GM18507 (cell line): ENCODE data around the gene BTD.
"Not testable (repeated sequence)": the region's sequence is repeated elsewhere in the genome, so short reads cannot be mapped to it uniquely, and the experiment has no call there.

Source experiments
- DNase-seq: peaks from one replicate; pipeline ENCODE4 v3.0.0; 2011; ENCODE audit warnings: low read depth; ENCODE audit not compliant: insufficient read length; ENCODE audit errors: extremely low spot score
- FAIRE-seq: peaks from 2 replicates; lab custom pipeline; 2011; peaks lifted over from hg19 to GRCh38; lab: Jason Lieb, UNC

The BTD gene

DNA sequence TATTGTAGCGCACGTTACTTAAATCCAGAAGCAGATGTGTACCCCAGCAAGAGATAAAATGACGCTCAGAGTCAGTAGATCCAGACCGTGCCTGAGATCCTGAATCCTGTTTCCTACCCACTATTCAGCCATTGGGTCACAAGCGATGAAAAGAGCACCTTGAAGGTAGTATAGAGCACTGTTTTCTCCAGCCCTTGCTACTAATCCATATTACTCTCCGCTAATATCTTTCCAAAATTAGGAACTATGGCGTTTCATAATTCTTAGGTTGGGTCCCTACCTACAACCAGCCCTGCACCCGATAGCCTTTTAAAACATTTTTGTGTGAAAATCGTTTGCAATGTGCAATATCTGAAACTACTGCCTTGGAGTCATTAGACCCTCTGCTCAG lies 596 bp downstream of the BTD start:
- peak; percentile 3 for DNase-seq
- no peak for FAIRE-seq

DNA sequence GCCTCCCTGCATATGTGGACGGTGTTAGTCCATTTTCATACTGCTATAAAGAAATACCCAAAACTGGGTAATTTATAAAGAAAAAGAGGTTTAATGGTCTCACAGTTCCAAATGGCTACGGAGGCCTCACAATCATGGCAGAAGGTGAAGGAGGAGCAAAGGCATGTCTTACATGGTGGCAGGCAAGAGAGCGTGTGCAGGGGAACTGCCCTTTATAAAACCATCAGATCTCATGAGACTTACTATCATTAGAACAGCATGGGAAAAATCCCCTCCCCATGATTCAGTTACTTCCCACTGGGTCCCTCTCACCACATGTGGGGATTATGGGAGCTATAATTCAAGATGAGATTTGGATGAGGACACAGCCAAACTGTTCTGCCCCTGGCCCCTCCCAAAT lies 1.3 kb downstream of the BTD start:
- FAIRE-seq, DNase-seq: not testable (repeated sequence)

DNA sequence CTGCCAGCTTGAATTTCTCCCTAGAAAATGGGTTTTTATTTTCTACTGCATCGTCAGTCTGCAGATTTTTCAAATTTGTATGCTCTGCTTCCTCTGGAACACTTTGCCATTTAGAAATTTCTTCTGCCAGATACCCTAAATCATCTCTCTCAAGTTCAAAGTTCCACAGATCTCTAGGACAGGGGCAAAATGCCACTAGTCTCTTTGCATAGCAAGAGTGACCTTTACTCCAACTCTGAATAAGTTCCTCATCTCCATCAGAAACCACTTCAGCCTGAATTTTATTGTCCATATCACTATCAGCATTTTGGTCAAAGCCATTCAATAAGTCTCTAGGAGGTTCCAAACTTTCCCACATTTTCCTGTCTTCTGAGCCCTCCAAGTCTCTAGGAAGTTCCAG lies 3.0 kb downstream of the BTD start:
- DNase-seq, FAIRE-seq: not testable (repeated sequence)

DNA sequence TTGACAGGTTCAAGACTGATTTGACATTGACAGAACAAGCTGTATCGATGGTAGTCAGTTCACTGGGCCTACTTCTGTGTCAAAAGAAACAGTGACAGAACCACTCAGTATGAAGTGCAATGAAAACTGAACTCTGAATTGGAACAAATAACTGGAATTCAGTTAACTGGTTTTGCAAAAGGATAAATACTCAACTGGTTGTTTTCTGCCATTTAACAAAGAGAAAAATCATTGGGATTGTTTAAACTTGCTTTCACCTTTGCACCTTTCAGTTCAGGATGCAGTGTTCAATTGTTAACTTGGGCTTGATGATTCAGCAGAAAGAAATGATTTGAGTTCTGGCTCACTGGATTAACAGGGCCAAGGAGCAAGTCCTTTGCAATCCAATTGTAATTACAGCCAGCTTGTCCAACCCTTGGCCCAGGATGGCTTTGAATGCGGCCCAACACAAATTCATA lies 4.9 kb downstream of the BTD start:
- FAIRE-seq (no peak), DNase-seq (no peak)

DNA sequence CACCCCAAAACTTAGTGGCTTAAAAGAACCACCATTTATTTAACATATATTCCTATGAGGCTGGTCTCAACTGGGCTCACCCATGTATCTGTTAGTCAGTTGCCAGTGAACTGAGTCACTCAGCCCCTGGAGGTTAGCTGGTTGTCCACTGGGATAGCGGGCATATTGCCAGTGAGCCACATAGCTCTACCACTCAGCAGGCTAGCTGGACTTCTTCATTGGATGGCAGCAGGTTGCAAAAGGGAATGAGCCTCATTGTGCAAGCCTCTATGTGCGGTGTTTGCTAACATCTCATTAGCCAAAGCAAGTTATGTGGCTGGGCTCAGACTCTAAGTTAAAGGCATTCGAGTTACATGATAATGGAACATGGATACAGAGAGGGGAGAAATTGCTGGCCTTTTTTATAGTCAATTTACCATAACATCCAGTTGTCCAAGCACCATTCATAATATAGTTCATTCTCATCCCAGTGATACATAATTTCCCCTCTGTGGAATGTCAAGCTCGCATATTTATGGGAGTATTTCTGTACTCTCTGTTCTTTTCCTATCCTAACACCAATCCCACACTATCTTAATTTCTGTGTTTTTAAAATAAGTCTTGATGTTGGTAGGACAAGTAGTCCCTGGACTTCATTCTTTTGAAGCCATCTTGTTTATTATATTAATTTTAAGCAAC lies 8.7 kb downstream of the BTD start:
- FAIRE-seq (no peak), DNase-seq (no peak)

DNA sequence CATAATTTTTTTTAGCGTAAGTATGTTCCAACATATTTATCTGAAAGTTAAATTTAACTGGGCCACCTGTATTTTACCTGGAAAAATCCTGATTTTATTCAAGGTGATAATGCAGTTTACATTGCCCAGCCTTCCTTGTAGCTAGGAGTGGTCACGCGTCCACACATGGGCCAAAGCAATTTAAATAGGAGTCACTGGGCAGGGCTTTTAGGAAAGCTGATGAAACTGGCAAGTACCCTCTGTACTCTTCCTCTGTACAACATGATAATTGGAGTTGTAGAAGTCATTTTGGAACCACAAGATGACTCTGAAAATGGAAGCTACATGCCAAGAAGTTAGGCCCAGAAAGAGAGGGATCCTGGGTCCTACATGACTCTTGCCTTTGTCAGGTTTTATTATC lies 9.5 kb downstream of the BTD start:
- no peak for DNase-seq
- FAIRE-seq = no peak

DNA sequence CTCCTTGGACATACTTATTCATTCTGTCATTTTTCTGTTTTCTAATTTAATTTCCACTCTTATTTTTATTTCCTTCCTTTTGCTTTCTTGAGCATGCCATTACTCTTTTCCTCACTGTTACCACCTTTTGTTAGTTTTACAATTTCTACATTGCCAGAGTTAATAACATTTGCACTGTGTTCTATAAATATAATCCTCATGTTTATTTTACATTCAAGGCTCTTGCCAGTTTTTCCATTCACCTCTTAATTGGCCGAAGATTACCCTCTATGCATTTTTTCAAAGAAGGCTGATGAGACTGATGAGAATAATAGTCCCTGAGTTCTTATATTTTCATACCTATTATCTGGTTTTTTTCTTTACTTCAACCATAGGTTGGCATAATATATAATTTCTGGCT lies 10.5 kb downstream of the BTD start:
- FAIRE-seq = no peak
- DNase-seq = no peak

DNA sequence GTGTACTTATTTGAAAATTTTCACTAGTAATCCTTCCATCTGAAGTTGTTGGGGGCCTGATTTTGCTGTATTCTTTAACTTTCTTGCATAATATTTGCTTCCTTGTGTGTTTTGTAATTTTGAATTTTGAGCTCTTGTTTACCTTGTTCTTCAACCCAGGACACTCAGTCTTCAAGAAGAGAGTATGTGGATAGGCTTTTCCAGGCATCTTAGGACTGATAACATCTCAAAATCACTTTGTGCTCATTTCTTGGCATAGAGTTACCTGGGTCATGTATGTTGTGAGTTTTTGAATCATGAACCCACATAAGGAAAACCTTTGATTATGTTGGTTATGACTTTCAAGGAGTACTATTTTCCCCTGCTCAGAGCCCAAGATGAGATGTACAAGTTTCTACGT lies 13.4 kb downstream of the BTD start:
- no peak for FAIRE-seq
- no peak for DNase-seq

DNA sequence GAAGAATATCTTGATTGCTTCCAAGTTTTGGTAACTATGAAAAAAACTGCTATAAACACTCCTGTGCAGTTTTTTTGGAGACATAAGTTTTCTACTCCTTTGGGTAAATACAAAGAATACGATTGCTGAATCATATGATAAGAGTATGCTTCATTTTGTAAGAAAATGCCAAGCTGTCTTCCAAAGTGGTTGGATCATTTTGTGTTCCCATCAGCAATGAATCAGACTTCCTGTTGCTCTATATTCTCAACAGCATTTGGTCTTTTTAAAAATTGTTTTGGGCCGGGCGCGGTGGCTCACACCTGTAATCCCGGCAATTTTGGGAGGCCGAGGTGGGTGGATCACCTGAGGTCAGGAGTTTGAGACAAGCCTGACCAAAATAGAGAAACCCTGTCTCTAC lies 14.5 kb downstream of the BTD start:
- DNase-seq (no peak), FAIRE-seq (no peak)

DNA sequence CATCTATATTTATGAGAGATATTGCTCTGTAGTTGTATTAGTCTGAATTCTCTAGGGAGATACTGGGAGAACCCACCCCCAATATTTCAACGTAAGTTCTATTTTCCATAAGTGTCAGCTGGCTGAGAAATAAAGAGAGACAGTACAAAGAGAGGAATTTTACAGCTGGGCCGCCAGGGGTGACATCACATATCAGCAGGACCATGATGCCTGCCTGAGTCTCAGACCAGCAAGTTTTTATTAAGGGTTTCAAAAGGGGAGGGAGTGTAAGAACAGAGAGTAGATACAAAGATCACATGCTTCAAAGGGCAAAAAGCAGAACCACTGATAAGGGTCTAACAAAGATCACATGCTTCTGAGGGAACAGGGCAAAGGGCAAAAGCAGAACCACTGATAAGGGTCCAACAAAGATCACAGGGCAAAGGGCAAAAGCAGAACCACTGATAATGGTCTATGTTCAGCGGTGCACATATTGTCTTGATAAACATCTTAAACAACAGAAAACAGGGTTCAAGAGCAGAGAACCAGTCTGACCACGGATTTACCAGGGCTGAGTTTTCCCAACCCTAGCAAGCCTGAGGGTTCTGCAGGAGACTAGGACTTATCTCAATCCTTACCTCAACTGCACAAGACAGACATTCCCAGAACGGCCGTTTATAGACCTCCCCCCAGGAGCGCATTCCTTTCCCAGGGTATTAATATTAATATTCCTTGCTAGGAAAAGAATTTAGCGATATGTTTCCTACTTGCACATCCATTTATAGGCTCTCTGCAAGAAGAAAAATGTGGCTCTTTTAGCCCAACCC lies 18.3 kb downstream of the BTD start:
- DNase-seq, FAIRE-seq: not testable (repeated sequence)

DNA sequence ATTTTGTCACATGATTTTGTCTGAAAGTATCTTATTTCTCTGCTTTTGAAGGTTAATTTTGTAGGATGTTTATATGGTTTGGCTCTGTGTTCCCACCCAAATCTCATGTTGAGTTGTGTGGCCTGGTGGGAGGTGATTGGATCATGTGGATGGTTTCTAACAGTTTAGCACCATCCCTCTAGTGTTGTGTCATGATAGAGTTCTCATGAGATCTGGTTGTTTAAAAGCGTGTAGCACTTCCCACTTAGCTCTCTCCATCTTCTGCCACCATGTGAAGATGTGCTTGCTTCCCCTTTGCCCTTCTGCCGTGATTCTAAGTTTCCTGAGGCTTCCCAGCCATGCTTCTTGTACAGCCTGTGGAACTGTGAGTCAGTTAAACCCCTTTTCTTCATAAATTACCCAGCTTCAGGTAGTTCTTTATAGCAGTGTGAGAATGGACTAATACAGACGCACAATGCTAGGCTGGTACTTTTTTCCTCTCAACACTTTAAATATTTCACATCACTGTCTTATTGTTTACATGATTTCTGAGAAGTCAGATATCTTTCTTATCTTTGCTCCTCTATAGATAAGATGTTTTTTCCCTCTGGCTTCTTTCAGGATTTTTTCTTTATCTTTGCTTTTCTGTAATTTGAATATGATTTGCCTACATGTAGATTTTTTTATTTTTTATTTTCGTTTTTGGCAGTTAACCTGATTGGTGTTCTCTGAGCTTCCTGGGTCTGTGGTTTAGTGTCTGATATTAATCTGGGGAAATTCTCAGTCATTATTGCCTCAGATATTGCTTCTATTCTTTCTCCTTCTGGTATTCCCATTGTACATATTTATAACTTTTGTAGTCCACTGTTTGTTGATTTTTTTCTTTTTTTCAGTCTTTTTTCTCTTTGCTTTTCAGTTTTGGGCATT lies 22.2 kb downstream of the BTD start:
- DNase-seq (no peak), FAIRE-seq (no peak)

DNA sequence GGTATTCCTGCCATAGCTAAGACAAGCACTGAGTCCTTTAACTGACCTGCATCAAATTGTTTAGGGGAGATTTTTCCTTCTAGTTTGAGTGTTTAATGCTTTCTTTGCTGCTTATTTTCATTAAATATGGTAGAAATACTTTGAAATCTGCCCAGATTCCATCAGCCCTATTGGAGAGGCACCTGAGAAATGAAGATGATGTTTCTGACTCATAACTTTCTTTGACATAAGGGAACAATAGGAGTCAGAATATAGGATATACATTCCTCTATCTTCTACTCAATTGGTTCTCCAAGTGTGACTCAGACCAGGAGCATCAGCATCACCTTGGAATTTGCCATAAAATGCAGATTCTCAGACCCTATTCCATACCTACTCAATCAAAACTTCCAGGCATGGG lies 27.4 kb downstream of the BTD start:
- DNase-seq = no peak
- FAIRE-seq = no peak

DNA sequence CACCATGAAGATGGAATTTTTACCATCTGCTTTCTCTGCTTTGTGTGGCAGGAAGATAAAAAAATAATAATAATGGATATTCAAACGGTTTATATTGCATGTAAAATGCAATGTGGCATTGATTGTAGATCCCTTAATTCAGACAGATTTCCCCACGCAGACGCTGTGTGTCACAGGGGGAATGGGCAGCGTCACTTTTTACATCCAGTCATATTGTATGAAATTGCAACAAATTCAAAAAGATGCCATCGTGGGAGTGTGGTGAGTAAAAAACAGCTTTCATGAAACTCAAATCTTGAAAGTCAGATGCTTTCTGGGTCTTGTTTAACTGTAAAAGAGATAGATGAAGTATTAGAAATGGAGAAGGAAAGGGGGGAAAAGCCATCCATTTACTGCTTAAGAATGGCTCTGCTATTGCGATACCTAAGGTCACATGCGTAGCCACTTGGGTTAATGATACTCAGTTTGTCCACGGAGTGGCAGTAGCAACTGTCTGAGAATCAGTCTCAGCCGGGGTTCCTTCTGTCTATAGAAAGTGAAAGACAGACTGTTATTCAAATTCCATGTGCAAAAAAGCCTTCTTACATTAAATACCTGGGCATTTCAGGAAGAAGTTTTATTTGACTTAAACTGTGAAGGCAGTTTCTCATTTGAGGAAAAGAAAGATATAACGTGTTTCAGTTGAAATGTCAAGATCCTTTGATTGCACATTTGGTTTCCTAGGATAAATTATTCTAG lies 28.5 kb downstream of the BTD start:
- peak; percentile 88 for FAIRE-seq
- DNase-seq = peak; percentile 60

DNA sequence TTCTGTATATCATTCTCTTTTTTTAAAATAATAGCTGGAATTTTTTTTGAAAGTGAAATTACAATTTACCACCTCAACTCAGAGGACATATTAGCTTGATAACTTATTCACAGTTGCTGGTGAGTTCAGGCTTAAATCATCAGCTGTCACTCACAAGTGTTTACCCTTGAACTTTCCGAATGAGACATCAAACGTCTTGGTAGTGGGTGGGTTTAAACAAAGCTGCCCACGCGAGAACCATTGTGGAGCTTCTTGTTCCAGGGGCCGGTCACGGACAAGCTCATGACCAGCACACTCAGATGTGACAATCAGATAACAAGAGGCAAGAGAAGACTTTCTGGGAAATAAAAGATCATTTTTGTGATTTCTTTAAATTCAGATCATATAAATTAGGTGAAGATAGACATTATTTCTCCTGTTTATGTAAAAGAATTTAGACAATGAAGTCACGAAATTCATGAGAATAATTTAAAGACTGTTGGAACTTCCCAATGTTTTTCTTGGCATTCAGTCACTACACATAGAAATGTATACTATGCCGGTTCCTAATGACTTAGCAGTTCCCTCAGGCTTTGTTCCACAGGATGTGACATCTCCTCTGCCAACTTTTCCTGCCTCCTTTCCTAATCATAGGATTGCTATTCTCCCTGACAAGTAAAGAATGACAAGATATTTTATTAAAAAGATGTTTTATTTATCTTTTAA lies 29.3 kb downstream of the BTD start:
- DNase-seq (no peak), FAIRE-seq (no peak)

DNA sequence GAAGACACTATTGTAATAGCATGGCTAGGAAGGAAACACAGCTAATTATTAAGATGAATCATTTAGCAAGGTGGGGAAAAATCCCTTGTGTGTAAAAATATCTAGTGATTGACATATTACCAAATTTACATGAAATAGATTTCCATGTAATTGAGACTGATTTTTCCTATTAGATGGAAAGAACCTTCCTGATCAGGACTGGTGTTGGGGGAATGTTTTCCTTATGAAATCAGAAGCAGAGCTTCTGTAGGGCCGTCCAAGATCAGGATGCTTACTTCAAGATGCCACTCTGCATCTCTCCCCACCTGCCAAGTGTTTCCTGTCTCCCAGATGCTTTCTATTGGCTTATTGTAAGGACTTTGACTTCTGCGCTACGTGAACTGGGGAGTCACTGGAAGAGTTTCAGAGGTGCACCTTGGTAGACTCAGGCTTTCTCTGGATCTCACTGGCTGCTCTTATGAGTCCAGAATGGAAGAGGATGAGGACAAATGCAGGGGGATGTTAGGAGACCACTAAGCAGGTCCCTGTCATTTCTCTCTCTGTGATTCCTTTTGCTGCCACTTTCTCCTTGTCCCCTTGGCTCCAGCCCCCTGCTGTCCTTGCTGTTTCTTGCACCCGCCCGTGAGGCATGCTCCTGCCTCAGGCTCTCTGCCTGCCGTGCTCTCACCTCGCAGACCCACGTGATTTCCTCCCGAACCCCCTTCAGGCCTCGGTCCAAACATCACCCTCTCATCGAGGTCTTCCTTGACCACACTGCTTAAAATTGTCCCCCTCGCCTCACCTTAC lies 30.1 kb downstream of the BTD start:
- FAIRE-seq = no peak
- no peak for DNase-seq

DNA sequence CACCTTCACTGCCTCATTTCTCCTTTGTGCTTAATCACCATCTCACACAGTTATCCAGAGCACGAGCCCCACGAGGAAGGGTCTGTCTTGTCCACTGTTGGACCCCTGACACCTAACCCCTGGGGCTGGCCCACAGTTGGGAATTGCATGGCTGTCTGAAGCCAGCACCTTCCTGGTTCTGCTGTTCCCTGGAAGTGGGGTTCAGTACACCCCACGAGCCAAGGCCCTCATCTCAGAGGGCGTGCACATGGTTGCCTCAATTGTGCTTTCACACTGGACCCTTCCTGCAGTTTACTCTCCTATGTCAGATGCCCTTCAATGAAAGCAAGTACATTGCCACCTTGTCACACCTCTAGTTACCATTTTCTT lies 30.7 kb downstream of the BTD start:
- no peak for DNase-seq
- no peak for FAIRE-seq

DNA sequence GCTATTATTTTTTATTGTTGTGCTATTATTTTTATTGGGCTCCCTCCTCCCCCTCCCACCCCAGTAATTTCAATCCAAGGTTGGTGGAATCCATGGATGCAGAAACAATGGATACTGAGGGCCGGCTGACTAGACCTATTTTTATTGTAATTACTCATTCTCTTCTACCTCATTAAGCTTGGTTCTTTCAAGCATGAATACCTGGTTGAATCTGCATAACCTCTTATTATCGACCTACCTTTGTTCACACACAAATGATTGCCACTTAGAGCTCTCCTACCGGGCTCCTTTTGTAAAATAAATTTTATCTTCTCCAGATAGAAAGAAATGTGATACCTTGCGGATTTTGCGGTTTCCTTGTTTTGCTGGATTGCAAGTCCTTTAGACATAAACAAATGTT lies 31.6 kb downstream of the BTD start:
- FAIRE-seq (no peak), DNase-seq (no peak)
